Measurements from ENCODE around the gene RASAL2.

RASAL2 gene

DNA sequence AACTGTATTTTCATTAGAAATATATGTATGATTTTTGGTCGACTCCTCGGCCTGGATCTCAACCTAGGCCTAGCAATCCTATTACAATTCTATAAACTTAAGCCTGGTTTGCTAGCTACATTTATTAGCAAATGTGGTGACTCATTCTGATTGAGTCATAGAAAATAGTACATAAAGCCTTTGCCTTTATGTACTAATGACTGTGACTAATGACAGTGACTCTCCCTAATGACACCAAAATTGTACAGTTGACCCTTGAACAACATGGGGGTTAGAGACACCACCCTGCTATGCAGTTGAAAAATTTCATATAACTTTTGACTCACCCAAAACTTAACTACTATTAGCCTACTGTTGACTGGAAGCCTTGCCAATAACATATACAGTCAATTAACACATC lies 324.0 kb downstream of the RASAL2 start:
- no peak for DNase-seq (ENCODE audit: extremely low spot score)
- CTCF ChIA-PET = no interaction called here
- TF ChIP-seq FOXK2 (IDR thresholded peaks at IDR 0.05) (no peak), L3MBTL2 (conservative IDR thresholded peaks at IDR 0.05) (no peak), CTBP1 (IDR thresholded peaks at IDR 0.05; ENCODE audit: borderline replicate concordance) (no peak), FOXM1 (IDR thresholded peaks at IDR 0.05; ENCODE audit: borderline replicate concordance) (no peak), HDGF (IDR thresholded peaks at IDR 0.05; ENCODE audit: borderline replicate concordance) (no peak), BHLHE40 (IDR thresholded peaks at IDR 0.05; ENCODE audit: borderline replicate concordance) (no peak), NFRKB (IDR thresholded peaks at IDR 0.05) (no peak), SP1 (IDR thresholded peaks at IDR 0.05) (no peak), LEF1 (IDR thresholded peaks at IDR 0.05; ENCODE audit: borderline replicate concordance) (no peak)
- TF ChIP-seq, protein P1, sequence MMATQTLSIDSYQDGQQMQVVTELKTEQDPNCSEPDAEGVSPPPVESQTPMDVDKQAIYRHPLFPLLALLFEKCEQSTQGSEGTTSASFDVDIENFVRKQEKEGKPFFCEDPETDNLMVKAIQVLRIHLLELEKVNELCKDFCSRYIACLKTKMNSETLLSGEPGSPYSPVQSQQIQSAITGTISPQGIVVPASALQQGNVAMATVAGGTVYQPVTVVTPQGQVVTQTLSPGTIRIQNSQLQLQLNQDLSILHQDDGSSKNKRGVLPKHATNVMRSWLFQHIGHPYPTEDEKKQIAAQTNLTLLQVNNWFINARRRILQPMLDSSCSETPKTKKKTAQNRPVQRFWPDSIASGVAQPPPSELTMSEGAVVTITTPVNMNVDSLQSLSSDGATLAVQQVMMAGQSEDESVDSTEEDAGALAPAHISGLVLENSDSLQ (IDR thresholded peaks at IDR 0.05) = no peak
- POLR2A ChIA-PET = no interaction called here

DNA sequence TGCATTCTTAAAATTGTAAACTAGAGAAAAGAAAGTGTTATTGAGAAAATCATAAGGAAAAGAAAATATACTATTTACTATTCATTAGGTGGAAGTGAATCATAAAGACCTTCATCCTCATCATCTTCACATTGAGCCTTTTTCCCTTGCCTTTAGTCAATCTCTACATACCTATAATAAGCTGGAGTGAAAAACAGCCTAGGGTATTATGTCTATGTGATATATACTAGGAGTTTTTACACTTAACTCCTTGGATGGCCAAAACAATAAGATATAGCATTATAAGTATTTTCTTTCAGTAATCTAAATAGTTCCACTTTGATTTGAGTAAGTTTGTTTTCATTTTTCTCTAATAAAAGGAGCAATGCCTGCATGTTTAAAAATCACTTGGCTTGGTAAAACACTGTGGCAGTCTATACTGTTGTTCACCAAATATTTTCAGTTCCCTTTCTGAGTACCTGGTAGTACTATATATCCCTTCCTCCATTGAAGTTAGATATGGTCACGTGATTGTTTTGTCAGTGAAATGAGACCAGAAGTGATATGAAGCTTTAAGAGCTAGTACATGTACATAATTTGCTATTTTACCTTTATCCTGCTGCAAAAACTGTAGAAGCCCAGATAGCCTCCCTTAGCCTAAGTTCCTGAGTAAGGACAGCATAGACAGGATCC lies 324.5 kb downstream of the RASAL2 start:
- CTCF ChIA-PET = no interaction called here
- DNase-seq (ENCODE audit: extremely low spot score) = no peak
- no peak for TF ChIP-seq ZNF384 (IDR thresholded peaks at IDR 0.05)
- no peak for TF ChIP-seq HDGF (IDR thresholded peaks at IDR 0.05; ENCODE audit: borderline replicate concordance)
- TF ChIP-seq ELF4 (IDR thresholded peaks at IDR 0.05) = no peak
- TF ChIP-seq LEF1 (IDR thresholded peaks at IDR 0.05; ENCODE audit: borderline replicate concordance) = no peak
- no peak for TF ChIP-seq FOXK2 (IDR thresholded peaks at IDR 0.05)
- TF ChIP-seq BHLHE40 (IDR thresholded peaks at IDR 0.05; ENCODE audit: borderline replicate concordance) = no peak
- POLR2A ChIA-PET = no interaction called here

DNA sequence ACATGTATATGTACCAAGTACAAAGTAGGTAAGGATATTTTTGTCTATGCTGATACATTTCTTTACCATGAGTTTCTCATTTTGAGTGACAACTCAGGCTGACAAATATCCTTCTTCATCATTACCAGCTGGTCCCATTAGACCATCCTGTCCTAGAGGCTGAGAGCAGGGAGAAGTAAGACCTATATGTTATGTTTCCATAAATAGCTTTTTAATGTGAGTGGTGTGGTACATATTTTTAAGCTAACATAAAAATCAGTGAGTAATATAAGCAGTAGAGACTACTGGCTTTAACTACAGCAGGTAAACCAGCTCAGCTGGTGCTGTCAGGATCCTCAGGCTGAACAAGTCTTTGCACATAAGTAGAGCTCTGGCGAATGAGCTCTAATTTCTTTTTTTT lies 340.5 kb downstream of the RASAL2 start:
- TF ChIP-seq FOXA1 (IDR thresholded peaks at IDR 0.05) = no peak
- TF ChIP-seq SP1 (IDR thresholded peaks at IDR 0.05) = no peak
- no peak for TF ChIP-seq TARDBP (IDR thresholded peaks at IDR 0.05)
- TF ChIP-seq FOXK2 (IDR thresholded peaks at IDR 0.05) = no peak
- no peak for TF ChIP-seq NFRKB (IDR thresholded peaks at IDR 0.05)
- TF ChIP-seq, protein P1 (IDR thresholded peaks at IDR 0.05) = no peak
- no peak for TF ChIP-seq SUZ12 (IDR thresholded peaks at IDR 0.05)
- no peak for TF ChIP-seq CTBP1 (IDR thresholded peaks at IDR 0.05; ENCODE audit: borderline replicate concordance)
- no peak for TF ChIP-seq ELF4 (IDR thresholded peaks at IDR 0.05)
- ChIA-PET POLR2A (no interaction called here), CTCF (interaction anchor here (0.6 kb wide), 1 partner anchor 10 kb away, joined by 5 read pairs; no protein-coding TSS in a partner anchor)
- DNase-seq (ENCODE audit: extremely low spot score) = no peak

DNA sequence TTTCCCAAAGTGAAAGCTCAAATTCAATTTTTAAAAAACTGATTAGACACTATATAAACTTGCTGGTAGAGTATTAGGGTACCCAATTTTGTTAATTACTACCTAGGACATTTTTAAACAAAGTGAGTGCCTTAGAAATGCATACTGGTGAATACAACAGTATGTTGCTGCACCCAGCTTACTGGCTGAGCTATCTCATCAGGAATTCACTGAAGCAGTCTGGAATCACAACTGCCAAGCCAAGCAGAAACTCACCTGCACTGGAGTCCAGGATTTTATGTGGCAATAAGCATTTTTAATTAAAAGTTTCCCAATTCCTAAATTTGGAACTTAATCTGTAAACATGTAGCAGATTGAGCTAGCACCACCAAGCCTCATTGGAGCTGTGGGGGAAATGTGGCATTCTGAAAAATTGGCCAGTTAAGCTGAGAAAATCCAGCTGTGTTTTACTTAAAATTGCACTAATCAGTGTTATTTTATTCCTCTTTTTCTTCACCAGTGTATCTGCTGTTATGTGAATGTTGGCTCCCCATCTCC lies 341.1 kb downstream of the RASAL2 start:
- no peak for DNase-seq (ENCODE audit: extremely low spot score)
- TF ChIP-seq HDGF (IDR thresholded peaks at IDR 0.05; ENCODE audit: borderline replicate concordance) (no peak), ELF4 (IDR thresholded peaks at IDR 0.05) (no peak)
- ChIA-PET POLR2A (no interaction called here), CTCF (no interaction called here)

DNA sequence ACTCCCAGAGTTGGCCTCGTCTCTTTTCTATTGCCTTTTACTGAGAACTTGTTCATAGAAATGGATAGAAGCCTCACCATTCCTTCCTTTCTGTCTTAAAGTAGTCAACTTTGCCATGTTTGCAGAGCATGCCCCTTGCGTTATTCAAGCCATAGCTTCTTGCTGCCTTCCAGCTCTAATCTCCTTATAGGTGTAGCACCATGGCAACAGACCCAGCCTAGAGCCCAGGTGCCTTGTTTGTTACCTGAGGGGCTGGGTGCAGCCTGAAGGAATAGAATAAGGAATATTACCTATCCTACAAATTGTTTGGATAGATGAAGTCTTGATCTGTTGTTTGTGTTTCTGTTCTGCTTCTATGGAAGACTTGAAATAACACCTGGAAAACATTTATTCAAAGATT lies 343.0 kb downstream of the RASAL2 start:
- POLR2A ChIA-PET = no interaction called here
- TF ChIP-seq, protein P1 (IDR thresholded peaks at IDR 0.05) = no peak
- TF ChIP-seq SUZ12 (IDR thresholded peaks at IDR 0.05) (no peak), L3MBTL2 (conservative IDR thresholded peaks at IDR 0.05) (no peak), ELF4 (IDR thresholded peaks at IDR 0.05) (no peak), SP1 (IDR thresholded peaks at IDR 0.05) (no peak), TARDBP (IDR thresholded peaks at IDR 0.05) (no peak), ARNT (IDR thresholded peaks at IDR 0.05) (no peak), BHLHE40 (IDR thresholded peaks at IDR 0.05; ENCODE audit: borderline replicate concordance) (no peak), FOXA1 (IDR thresholded peaks at IDR 0.05) (no peak), HDGF (IDR thresholded peaks at IDR 0.05; ENCODE audit: borderline replicate concordance) (no peak), FOXK2 (IDR thresholded peaks at IDR 0.05) (no peak), LEF1 (IDR thresholded peaks at IDR 0.05; ENCODE audit: borderline replicate concordance) (no peak), NFRKB (IDR thresholded peaks at IDR 0.05) (no peak), CTBP1 (IDR thresholded peaks at IDR 0.05; ENCODE audit: borderline replicate concordance) (no peak), FOXM1 (IDR thresholded peaks at IDR 0.05; ENCODE audit: borderline replicate concordance) (no peak)
- CTCF ChIA-PET = no interaction called here
- DNase-seq (ENCODE audit: extremely low spot score) = no peak

DNA sequence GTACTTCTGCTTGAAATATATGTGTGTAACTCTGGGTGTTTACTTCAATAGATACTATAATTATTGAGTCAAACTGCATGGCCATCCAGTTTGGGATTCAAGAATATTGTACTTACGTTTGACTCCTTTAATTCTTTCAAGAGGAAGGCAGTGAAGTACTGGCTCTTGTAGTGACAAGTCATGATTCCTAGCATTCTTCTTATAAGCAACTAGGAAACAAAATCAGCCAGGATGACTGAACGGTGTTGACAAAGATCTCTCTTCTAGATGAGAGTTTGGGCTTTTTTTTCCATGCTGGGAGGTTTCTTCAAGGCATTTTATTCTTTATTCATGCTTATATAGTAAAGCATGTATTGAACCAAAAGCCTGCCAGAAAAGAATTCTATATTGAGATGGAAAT lies 344.5 kb downstream of the RASAL2 start:
- CTCF ChIA-PET = no interaction called here
- TF ChIP-seq L3MBTL2 (conservative IDR thresholded peaks at IDR 0.05) (no peak), FOXM1 (IDR thresholded peaks at IDR 0.05; ENCODE audit: borderline replicate concordance) (no peak), ARNT (IDR thresholded peaks at IDR 0.05) (no peak), FOXA1 (IDR thresholded peaks at IDR 0.05) (no peak), SUZ12 (IDR thresholded peaks at IDR 0.05) (no peak), NFRKB (IDR thresholded peaks at IDR 0.05) (no peak), HDGF (IDR thresholded peaks at IDR 0.05; ENCODE audit: borderline replicate concordance) (no peak), TARDBP (IDR thresholded peaks at IDR 0.05) (no peak), BHLHE40 (IDR thresholded peaks at IDR 0.05; ENCODE audit: borderline replicate concordance) (no peak), ZNF384 (IDR thresholded peaks at IDR 0.05) (no peak), SP1 (IDR thresholded peaks at IDR 0.05) (no peak), FOXK2 (IDR thresholded peaks at IDR 0.05) (no peak), CTBP1 (IDR thresholded peaks at IDR 0.05; ENCODE audit: borderline replicate concordance) (no peak), LEF1 (IDR thresholded peaks at IDR 0.05; ENCODE audit: borderline replicate concordance) (no peak), ELF4 (IDR thresholded peaks at IDR 0.05) (no peak)
- TF ChIP-seq, protein P1 (IDR thresholded peaks at IDR 0.05) = no peak
- POLR2A ChIA-PET = no interaction called here
- no peak for DNase-seq (ENCODE audit: extremely low spot score)

Data from HEK293T (cell line).